HCT116 (cell line): Measurements from ENCODE around the gene THSD1.

Experiments
- CEBPB ChIP-seq: IDR thresholded peaks from 2 replicates; pipeline ENCODE4 v1.6.1; 2012; ENCODE audit warnings: low read depth
- EZH2phosphoT487 ChIP-seq: fragments of 200-600 bp; IDR thresholded peaks from 2 replicates; pipeline ENCODE4 v1.6.1; 2018; ENCODE audit warnings: antibody characterized with exemption, borderline replicate concordance
- TF ChIP-seq, protein P1 (sequence below), 3 experiments: fragments of 200-600 bp in 1 of 3; sonication (generic) in 1 of 3; IDR thresholded peaks in 2 of 3; conservative IDR thresholded peaks in 1 of 3; 2 replicates each; pipeline ENCODE4 v1.5.1; 2012 to 2017; ENCODE audit warnings: low read depth in 2 of 3, low read length in 2 of 3, antibody characterized with exemption in 1 of 3, borderline replicate concordance in 1 of 3, control low read depth in 1 of 3, mild to moderate bottlenecking in 1 of 3, mixed read lengths in 1 of 3, mixed run types in 1 of 3, moderate library complexity in 1 of 3; ENCODE audit not compliant: insufficient read depth in 1 of 3

DNA sequence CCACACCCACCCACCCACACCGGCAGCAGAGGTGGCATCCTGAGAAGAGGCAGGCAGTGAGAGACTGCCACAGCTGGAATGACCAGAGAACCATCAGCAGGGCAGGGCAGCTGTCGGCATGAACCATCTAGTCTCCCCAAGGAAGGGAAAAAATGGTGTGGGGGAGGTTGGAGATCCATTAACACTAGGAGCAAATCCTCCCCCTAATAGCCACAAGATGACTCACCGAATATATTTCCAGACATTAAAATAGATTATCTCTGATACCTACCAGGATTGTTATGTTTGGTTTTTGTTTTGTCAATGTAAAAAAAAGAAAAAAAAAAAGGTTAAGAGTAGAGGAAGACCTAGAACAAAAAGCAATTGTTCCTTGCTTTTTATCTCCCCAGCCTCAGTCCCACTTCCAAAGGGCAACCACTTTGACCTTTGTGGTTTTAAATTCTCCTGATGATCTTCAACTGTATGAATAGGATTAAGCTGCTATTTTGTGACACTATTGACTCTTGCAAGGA, 34.2 kb downstream of the THSD1 start:
- TF ChIP-seq EZH2phosphoT487 (no peak), CEBPB (no peak)
- TF ChIP-seq, protein P1, sequence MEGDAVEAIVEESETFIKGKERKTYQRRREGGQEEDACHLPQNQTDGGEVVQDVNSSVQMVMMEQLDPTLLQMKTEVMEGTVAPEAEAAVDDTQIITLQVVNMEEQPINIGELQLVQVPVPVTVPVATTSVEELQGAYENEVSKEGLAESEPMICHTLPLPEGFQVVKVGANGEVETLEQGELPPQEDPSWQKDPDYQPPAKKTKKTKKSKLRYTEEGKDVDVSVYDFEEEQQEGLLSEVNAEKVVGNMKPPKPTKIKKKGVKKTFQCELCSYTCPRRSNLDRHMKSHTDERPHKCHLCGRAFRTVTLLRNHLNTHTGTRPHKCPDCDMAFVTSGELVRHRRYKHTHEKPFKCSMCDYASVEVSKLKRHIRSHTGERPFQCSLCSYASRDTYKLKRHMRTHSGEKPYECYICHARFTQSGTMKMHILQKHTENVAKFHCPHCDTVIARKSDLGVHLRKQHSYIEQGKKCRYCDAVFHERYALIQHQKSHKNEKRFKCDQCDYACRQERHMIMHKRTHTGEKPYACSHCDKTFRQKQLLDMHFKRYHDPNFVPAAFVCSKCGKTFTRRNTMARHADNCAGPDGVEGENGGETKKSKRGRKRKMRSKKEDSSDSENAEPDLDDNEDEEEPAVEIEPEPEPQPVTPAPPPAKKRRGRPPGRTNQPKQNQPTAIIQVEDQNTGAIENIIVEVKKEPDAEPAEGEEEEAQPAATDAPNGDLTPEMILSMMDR (IDR thresholded peaks at IDR 0.05 in 2 of 3, conservative IDR thresholded peaks at IDR 0.05 in 1 of 3; ENCODE audit: borderline replicate concordance in 1 of 3, insufficient read depth in 1 of 3, low read depth in 2 of 3, low read length in 2 of 3) = no peak
